ENCODE measurements around the gene MT1A.

MT1A gene

DNA sequence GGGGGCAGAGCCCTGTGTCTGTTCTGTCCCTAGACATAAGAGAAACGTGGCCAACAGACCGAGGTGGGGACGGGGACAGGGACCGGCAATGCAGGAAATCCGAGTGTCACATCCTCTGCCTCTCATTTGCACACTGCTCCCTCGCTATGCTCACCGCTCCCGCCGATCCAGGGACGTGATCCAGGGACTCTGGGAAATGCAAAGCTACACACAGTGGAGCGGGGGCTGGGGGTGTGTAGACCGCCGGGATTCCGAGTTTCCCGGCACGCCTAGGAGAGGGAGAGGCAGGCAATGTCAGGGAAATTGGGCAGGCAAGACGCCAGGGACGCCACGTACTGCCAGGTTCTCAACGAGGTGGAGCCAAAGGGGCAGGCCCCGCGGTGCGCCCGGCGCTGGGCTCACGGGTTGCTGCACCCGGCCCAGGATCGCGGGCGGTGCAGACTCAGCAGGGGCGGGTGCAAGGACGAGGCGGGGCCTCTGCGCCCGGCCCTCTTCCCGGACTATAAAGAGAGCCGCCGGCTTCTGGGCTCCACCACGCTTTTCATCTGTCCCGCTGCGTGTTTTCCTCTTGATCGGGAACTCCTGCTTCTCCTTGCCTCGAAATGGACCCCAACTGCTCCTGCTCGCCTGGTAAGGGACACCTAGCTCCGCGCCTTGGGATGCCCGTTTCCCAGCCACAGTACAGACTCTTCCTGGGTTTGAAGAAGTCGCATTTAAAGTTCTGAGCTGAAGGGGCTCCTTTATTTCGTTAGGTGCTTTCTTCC lies 43.7 kb downstream of the MT1A start, which contains the start of gene MT1X:
MT1X (plus strand) TSS at position 532 of the 764 bp plus-strand sequence; CDS start at position 603, 71 bp downstream.
- peak; percentile 82 for DNase-seq

DNA sequence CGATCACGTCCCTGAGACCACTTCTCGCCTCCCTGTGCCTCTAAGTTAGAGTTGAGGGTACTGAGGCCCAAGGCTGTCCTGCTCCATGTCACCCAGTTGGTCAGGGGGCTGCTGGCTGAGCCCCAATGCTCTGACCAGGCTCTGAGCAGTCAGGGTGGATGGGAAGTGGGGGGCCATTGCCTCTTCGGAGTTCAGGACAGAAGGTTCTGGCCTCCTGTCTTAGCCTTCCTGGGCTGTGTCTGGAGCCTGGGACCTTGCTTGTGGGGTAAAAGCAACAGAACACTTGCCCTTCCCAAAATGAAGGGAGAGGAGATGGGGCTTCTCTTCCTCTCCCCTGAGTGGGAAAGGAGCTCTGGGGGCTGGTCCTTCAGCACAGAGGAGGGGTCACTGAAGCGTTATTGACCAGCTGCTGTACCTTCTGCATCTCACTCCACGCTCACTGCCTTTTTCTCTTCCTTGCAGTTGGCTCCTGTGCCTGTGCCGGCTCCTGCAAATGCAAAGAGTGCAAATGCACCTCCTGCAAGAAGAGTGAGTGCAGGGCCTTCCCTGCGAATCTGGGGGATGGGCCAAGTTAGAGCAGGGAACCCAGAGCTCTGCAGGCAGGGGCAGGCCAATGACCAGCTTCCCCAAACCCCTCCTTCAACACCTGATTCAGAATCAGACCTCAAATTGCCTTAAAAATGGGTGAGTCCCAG lies 44.4 kb downstream of the MT1A start:
- no peak for DNase-seq

- no peak for DNase-seq
These were observed 45.1 kb downstream of the MT1A start for GRCh38 chr16:56683424-56684172.

DNA sequence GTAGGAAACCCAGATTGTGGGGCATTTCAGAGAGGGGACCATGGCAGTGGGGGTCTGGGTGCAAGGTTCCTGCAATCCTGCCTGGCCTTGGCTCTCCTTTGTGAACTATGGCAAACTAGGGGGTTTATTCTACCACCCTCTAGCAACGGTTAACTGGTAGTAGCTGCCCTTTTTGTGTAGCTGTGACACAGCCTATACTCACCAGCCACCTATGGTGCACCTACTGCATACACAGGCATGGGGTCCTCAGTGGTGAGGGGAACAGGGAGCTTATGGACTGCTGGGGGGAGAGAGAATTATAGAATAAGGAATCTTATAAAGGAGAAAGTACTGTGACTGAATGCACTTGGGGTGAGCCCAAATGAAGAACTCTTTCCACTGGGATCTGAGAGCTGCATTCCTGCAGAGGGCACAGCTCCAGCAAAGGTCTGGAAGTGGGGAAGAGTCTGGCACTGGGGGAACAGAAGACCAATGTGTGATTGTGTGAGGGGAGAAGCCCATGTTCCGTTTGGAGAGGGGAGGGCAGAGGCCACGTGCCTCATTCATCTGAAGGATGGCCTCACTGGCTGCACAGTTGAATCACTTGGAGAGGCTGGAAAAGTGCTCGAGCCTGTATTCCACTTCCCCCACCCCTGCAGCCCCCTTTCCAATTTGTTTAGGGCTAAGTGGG lies 45.9 kb downstream of the MT1A start:
- DNase-seq: no peak

DNA sequence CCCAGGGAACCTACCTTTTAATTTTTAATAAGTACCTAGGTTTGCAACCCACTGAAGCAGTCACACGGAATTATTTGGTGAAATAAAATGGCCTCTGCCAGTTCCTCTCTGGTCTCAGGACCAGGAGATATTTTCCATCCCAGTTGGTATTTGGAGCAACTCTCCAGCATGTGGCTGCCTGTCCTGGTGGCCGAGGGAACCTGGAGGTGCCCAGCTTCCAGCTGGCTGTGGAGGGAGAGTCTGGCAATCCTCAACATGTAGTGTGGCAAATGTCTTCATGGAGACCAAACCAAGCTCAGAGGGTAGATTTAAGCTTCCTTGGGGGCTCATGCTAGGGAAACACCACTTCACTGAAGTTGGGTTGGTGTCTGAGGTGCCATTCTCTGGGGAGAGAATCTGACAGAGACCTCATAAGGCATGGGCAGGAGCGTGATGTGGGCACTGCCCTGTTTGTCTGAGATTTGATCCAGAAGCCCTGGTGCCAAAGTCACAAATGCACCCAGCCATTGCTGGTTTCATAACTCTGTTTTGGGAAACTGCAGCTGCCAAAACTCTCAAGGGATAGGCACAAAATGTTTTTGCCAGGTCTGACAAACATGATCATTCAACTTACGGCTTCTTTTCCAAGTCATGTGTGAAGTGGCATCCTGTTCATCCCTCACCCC lies 46.6 kb downstream of the MT1A start:
- no peak for DNase-seq

DNA sequence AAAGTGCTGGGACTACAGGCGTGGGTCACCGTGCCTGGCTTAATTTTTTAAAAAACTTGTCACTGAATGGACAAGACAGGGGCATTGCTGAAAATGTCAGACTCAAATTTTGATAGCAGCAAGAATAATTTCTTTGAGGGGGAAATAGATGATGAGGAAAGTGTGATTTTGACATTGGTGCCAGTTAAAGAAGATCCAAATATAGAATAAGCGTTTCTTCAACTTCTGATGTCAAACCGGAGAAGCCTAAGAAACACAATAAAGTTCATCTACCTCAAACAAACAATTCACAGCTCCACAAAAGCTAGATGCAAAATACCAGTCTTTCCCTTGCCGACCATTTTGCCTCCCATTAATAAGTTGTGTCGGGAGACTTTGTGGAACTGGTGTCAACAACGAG lies 48.3 kb downstream of the MT1A start:
- DNase-seq: no peak

- DNase-seq: no peak
These were observed 50.3 kb downstream of the MT1A start for GRCh38 chr16:56688762-56689161.

GRCh38 chr16:56689171-56689570 lies 50.7 kb downstream of the MT1A start:
- no peak for DNase-seq

Measured in central memory CD4-positive, alpha-beta T cell (primary cell).